Astrocyte of the hippocampus (primary cell): Measurements from ENCODE around the gene TLX2.

ENCODE experiments used
- DNase-seq: peaks from one replicate; pipeline ENCODE4 v3.0.0; 2011; ENCODE audit warnings: low read depth, low spot score

Gene TLX2

GRCh38 chr2:74511104-74511989, 2.9 kb upstream of the TLX2 start:
- DNase-seq, result no peak

- no peak for DNase-seq
These were observed 1.3 kb upstream of the TLX2 start for GRCh38 chr2:74512744-74513604.

GRCh38 chr2:74513605-74514367, 464 bp upstream of the TLX2 start:
- DNase-seq, result peak; percentile 45

GRCh38 chr2:74515271-74515980, 1.2 kb downstream of the TLX2 start:
- no peak for DNase-seq

GRCh38 chr2:74515981-74516633, 1.9 kb downstream of the TLX2 start:
- DNase-seq, result peak; percentile 68

- DNase-seq, result no peak
These were observed 2.4 kb downstream of the TLX2 start for GRCh38 chr2:74516650-74517049.

- DNase-seq, result no peak
These were observed 8.3 kb downstream of the TLX2 start for GRCh38 chr2:74522516-74522915.

GRCh38 chr2:74524005-74524404, 9.8 kb downstream of the TLX2 start:
- no peak for DNase-seq

GRCh38 chr2:74524955-74525716, 10.9 kb downstream of the TLX2 start:
- no peak for DNase-seq

GRCh38 chr2:74525717-74526648, 11.7 kb downstream of the TLX2 start, which contains the start of gene DQX1:
DQX1 (minus strand) TSS chr2:74526231; CDS start chr2:74525729, 502 bp downstream.
- DNase-seq, result no peak

GRCh38 chr2:74526649-74527230, 12.5 kb downstream of the TLX2 start:
- no peak for DNase-seq

GRCh38 chr2:74527741-74528140, 13.5 kb downstream of the TLX2 start:
- DNase-seq, result no peak

- no peak for DNase-seq
These were observed 14.5 kb downstream of the TLX2 start for GRCh38 chr2:74528600-74529356.

- peak; percentile 100 for DNase-seq
These were observed 15.3 kb downstream of the TLX2 start, which contains the start of the genes AUP1 and HTRA2 for GRCh38 chr2:74529357-74530238. AUP1 (minus strand) TSS chr2:74529706; CDS start chr2:74529629, 77 bp downstream. HTRA2 (plus strand) TSS chr2:74529933; CDS start chr2:74530007, 74 bp downstream.

GRCh38 chr2:74530239-74531187, 16.3 kb downstream of the TLX2 start:
- DNase-seq, result peak; percentile 66
